Stimulated activated CD4-positive, alpha-beta T cell treated with anti-CD3 and anti-CD28 coated beads, Interleukin-1b, Interleukin-23, amount 100 ng/mL, for 4 hours (primary cell): ENCODE data around the gene ETS1.

Experiments
- DNase-seq, 2 donors: peaks; one replicate each; pipeline ENCODE4 v3.0.0-alpha.2; 2020; ENCODE audit warnings: low read depth in 2 of 2

Gene ETS1

DNA sequence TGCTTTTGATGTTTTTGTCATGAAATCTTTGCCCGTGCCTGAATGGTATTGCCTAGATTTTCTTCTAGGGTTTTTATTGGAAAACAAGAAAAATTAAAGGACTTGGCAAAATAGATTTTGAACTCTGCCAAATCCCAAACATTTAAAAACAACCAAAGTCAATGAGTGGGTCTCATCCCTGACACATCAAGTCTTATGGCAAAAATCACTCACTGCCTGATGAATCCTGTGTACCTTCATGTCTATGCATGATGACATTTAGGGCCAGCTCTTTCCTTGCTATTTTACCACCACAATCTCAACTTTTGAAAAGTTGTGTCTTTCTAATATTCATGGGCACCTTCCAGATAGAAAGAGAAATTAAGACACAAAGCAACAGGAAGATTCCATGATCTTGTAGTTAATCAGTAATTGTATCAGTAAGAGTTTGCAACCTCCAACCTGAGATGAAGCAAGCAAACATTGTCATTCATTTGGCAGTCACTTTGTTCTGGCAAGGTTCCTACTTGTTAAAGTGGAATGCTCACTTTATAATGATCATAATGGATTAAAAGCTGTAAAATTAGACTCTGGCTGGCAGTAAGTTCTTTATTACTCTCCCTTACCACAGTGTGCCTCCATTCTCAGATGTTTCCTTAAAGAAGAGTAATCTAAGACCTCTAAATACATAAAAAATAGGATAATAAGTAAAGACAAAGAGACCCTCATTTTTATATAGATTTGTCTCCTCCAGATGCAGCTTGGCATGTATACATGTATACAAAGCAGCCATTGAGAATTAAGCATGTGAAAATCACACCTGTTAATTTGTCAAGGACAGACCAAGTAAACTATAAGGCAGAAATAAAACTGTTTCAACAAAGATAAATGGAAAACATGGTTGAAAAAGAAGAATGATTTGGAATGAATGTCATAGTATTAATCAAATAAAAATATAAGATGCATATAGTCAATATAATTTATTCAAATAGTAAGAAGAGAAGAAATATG, 51.6 kb downstream of the ETS1 start:
- no peak for DNase-seq

DNA sequence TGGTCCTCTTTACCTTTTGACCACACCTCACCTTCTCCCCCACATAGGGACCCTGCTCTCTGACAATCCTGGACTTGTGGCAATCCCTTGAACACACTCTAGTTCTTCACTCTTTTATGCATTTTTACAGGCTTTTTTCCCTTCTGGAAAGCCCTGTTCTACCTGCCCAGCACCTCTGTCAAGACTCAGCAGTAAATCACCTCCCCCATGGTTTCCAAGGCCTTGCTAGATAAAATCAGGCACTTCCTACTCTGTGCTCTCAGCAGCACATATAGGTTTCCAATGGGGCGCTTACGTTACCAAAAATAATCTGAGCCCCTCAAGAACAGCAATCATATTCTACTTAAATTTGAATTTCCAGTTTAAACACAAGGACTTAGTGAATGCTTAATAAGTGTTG, 53.9 kb downstream of the ETS1 start:
- DNase-seq, result no peak

DNA sequence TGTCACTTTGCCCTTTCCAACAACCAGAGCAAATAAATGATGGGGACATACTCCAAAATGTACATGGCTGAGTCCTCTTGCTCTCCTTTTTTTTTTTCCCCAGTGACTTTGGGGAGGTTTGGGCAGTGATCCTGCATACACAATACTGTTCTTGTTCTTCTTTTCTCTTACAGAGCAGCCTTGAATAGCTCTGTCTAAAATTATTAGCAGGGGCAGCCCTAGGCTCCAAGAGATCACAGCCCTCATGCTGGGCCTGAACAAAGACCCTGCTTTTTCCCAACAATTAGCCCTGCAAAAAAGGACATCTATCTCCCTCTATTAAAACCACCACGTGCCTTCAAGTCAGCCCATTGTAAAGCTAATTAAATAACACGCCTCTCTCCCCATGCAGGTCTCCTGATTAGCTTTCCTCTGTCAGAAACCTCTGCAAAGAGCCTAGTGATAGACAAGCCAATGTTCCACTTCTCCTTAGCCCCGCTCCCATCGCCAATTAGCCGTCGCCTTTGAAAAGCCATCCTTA, 54.7 kb downstream of the ETS1 start:
- DNase-seq, result no peak

DNA sequence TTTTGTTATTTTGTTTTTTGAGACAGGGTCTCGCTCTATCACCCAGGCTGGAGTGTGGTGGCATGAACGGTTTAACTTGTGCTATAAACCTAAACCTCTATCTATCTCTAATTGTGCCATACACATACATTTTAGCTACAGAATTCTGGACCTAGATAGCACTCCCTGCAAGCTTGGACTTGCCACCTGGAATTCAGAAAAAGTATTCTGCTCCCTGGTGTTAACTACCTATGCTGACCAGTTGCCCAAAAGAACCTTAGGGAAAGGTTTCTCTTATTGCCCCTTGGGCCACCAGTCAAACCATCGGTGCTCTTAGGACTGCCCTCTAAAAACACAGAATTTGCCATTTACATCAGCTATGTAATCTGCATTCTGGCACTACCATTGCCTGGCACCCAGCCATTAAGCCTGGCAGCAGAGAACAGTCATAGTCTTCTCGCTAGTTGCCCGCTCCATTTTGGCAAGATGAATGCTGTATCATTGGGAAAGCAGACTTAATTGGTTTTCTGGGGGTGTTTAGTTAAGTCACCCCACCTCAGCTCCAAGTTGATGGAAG, 55.3 kb downstream of the ETS1 start:
- DNase-seq, result no peak

DNA sequence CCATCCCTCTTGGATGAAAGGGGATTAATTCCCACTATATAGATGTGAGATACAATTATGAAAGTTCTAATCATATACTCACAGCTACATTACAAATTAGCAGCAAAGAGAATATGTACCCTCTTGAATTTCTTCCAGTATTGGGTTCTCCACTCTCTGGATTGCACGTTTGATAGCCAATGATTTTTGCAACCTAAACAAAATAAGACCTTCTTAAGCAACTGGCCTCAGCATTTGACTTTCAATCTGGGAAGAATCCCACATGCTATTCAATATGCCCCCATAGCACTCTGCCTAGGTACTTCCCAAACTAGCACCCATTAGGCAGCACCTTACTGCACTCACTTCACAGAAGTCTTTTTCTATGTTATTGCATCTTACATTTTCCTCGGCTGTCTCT, 55.8 kb downstream of the ETS1 start:
- no peak for DNase-seq

DNA sequence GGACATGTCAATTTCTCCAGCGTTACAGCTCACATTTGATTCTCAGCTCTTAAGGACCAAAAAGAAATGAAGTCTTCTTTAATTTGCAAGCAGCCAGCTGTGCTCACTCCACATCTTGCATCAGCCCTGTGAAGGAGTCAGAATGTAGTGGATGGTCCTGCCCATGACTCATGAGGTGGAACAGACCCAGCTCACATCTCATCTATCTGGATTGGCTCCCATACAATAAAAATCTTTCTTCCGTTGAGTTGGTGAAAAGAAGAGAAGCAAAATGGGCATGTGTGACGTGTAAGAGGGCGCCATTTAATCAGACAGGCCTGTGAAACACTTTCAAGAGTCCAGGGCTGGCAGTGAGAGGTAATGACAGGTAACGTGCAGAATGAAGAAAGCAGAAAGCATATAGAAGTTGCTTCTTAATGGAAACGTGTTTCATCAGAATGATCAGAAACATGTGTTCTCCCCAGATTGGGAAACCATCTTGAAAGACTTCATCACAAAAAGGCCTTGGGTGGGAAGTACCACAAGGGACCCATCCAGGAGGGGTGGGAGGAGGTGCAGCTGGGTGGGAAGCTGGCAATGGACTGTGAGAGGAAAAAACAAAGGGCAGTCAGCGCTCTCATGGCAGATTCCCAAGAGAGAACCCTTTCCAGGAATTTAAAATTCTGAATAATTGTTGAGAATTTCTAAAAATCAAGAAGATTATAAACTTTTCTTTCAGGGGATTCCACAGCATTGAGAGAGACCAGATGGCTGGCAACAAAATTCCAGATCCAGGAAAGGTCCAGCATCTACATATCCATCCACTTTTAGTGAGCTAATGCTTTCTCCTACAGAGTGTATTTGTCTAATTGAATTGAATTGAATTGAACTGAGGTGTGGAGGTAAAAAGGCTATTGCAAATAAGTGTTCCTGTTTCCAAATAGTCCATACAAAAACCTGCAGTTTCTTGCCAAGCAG, 57.0 kb downstream of the ETS1 start:
- DNase-seq, result no peak

DNA sequence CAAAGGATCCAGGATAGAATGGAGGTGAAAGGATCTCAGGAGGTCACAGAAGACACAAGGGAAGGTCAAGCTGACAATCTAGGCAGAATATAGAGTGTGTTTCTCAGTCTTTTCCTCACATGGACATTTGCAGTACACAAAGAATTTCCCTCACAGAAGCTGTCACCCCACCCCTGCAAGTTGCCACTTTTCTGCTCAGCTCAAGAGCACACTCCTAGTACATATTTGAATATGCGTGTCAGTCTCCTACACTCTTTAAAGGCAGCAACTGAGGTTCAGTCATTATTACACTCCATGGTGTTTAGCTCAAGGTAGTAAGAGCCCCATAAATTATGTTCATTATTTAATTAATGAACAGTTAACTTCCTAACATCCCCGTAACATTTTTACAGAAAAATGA, 59.1 kb downstream of the ETS1 start:
- no peak for DNase-seq

DNA sequence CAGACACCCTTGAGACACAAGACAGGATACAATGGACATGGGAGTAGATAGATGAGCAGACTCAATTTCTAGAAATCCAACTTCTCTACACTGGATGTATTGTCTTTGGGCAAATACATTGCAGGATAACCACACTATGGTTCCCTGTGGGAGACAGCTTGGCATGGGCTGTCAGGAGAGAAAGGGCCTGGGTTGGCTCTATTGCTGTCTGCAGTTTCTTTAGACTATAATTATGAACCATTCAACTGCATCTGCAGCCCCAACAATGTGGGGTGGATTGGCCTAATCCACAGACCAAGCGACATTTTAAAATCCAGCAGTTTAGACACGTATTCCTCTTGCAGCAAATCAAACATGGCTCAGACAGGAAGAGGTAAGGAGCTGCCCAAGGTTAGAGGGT, 60.3 kb downstream of the ETS1 start:
- DNase-seq, result no peak

DNA sequence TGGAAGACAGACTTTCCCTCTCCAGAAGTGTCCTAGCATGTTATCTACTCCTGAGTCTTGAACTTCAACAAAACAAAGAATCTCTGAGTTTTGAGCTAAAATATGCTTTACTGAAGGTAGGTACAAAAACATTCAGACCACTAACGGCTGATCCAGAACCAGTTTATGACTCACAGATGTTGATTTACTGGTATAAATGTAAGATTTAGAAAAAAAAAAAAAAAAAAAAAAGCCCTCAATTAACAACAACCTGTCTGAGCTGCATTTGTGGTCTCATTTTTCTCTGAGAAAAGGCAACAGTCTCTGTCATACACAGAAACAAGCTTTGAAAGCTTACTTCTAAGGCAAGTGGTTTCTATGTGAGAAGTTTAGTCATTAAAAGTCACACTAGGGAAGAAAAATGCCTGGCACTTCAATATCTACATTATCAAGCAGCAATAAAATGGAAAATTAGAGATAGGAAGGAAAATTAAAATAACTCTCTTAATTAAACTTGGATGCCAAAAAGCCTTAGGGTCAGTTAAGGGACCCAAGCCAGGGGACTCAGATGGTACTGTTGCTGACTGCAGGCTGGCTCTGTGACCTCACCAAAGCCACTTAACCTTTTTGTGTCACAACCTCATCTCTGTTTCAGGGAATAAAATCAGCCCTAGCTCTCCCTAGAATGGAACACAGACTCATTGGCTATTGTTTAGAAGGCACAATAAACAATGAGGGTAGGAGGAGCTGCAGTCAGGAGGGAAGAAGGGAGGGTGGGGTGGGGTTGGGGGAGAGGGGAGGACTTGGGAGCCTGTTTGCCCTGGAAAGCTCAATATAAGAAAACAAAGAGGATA, 61.7 kb downstream of the ETS1 start:
- DNase-seq, result no peak

DNA sequence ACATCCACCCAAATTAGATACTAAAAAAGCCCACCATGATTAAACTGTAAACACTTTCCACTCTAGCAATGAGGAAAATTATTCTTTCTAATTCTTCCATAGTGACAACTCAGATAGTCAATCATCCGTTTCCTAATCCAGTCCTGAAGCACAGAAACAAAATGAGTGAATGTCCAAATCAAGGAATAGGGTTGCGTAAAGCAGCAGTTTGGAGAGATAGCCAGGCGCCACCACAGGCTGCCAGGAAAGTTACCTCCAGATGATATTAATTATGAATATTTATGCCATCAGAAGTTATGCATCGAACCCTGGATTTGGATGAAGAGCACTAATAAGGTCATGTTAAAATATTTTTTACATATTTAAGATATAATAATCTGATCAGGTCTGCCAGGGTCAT, 63.2 kb downstream of the ETS1 start:
- DNase-seq, result no peak

DNA sequence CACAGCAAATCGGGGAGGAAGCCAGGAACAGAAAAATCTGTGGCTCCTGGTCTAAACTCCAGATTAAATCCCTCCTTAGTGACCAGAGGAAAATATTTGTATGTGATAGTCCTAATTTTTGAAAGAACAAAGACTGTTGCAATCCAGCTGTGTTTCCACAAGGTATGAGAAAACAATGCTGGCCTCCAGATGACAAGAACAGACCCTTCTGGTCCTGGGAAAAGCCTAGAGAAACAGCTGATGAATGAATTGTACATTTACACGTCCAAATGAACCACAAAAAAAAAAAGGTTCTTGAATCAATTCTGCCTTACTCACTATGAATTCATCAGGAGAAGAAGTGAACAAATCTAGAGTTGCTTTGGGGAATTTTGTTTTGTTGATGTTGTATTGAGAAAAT, 63.7 kb downstream of the ETS1 start:
- DNase-seq, result no peak

DNA sequence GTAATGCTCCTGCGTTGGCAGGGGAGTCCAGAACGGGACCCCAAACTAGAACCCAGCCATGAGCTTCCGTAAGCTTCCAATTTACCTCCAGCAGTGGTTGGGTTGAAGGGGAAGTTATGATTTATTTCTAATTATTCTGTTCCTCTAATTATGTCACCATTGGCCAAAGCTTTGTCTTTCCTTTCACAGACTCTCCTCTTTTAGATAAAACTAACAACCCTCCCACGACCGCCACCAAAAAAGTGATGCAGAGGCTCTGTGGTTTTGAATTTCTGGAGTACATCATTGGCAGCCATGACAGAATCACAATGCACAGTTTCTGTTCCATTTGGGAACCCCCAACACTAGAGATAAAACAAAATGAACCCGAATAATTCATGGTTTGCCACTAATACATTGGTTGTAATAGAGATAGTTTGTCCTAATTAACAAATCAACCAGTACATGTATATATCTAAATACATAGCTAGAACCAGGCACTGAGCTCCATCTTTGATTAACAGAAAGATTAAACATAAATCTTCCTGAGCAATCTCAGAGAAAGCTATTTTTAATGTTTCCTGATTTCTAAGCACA, 64.3 kb downstream of the ETS1 start:
- DNase-seq, result no peak

DNA sequence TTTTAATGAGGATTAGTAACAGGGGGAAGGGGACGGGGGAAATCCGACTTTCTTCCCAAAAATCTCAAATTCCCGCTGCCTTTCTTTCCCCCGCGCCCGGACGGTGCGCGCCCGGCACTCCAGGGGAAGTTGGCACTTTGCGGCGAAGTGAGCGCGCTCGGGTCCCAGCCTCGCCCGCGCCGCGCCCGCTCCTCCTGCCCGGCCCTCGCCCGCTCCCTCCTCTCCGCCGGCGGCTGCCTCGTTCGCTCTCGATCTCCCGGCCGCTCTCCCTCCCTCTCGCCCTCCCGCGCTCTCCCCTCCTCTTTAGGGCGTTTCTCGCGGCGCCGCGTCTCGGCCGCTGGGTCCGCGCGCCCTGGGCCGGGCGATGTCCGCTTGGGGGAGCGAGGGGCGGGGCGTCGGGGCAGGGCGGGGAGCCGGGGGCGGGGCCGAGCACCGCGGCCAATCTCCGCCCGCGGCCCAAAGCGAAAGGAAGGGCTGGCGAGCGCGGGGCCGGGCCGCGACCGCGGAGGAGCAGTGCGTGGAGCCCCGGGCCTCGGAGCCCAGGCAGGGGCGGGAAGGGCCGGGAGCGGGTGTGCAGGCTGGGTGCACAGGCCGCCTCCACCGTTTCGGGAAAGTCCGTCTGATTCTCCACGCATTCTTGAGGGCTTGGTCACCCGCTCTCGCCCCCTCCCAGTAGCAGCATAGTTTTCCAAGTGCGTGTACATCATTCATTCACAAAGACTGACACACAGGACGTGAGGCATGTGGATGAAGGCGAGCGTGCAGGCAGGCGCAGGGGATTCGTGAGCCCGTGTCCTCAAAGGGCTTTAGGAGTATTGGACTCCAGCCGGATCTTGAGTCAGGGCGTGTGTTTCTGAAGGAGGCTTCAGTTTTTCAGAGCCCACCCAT, 65.1 kb downstream of the ETS1 start:
- DNase-seq, result peak; percentile 76 to 86

DNA sequence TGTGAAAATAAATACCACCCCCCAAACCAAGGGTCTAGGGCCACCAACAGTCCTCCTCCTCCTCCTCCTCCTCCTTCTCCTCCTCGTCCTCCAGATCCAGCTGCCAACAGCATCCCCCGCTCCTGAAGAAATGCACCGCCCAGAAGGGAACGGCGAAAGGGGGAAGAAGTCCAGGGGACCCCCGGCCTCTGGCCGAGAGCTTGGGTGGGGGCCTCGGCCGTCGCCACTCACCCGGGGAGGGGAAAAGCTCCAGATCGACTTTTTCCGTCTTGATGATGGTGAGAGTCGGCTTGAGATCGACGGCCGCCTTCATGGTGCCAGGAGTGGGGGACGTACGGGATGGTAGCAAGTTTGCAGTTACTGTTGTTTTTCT, 65.7 kb downstream of the ETS1 start:
- no peak for DNase-seq

DNA sequence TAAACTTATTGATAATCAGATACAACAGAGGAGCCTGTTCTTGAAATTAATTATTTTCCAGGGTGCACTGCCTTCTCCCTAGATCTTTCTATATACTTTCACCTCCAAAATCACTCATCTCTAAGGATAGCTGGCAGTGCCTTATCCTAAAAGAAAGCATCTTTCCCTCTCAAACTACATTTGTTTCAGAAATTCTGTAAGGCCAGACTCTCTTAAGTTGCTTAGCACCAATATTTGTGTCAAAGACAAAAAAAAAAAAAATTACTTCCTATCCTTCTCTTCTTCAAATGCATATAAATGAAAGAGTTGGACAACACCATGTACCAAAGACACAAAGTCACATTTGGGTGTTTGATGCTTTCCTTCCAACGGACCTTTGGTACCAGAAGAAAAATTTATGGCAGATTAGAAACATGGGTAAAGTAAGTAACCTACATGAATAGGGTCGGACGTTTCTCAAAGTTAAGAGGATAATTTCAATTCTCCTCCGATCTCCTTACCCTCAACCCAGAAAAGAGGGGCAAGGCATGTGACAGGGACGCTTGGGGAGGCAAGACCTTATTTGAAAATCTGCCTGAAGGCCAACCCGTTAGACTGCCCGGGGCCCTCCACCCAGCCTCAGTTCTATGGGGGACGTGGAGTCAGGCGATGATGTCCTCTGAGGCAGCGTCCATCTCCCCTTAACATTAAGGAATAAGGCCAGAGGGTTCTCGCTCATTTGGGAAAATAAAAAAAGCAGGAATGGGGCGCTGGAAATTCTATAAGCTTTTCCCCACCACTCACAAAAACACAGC, 66.3 kb downstream of the ETS1 start:
- no peak for DNase-seq

DNA sequence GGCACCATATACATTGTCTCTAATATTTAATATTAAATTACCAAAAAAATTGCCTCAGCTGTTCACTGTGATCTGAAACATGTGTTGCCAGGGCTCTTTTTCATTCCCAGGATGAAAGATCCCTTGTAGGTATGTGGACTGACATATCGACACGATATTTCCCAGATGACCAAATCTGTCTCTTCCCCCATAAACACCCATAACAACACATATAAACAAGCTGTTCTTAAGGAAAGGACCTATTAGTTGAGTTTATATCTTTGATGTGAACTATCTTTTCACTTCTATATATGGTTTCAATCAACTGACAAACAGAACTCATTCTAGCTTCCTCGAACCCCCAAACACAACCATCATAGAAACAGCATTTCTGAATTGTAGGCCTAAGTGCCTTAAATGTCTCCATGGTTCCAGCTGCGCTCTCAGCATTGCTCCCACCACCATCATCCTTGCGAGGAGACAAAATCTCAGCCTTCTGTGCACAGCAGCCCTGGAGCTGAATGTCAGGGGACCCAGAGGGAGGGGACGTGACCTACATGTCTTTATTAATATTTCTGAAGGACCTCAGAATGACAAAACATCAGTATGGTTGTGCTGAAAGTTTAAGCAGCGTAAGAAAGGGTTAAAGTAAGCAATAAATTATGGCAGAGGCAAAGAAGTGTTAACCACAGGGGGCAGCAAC, 67.0 kb downstream of the ETS1 start:
- DNase-seq, result no peak

DNA sequence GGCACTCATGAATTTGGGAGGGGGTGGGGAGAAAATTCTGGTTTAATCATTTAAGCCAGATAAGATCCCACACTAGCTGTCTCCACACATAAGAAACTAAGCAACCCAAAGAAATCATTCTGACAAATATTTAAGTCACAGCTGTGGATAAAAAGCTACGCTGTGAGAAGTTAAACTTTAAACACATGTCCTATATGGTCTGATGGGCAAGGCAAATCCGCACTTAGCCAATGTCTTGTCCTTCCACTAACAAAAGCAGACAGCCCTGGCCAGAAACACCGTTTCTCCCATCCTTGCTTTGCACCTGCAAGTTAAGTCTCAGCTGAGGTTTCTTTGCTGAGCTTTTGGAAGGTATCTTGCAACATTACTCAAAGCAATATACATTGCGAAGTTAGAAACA, 68.0 kb downstream of the ETS1 start:
- DNase-seq, result no peak

DNA sequence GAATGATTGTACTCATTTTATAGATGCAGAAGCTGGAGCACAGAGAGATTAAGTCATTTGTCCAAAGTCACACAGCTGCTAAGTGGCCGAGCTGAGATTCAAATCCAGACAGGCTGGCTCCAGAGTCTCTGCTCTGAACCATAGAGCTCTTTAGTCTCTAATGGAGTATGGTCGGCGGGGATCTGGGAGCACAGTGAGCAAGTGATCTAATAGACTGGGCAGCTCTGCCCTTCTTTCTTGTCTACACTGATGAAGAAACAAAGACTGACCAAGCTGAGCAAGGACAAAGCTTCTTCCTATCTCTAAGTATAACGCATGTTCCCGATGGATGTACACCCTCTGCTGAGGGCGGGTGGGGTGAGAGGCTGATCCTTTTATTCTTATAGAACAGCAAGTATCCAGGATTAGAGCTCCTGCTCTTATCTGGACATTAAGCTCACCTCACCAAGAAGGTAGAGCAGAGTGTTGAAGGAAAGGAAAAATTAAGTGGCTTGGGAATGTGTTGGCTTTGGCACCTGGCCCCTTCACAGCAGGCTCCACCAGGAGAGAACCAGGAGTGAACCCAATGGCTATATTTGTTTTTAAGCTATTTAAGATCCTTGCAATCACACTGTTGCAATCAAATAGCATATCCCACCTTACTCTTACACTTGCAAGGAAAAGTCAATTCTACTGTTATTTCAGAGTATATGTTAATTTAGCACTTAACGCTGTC, 68.7 kb downstream of the ETS1 start:
- no peak for DNase-seq
